Measurements from ENCODE around the gene PTPRN2. TPM values are rescaled to one million over a fixed set of nuclear protein-coding genes. Genes with fewer than 3 reads are reported as not detected.

The PTPRN2 gene
- total and polyA plus RNA-seq, 2 donors (not counting 3 experiments of a cell fraction or from before 2014, with no cell fraction given) = 0.62 to 0.88 TPM

- Histone ChIP-seq H3K36me3 (ENCODE audit: control insufficient read depth in 2 of 2, extremely low read depth in 1 of 2, insufficient read depth in 2 of 2, low read length in 2 of 2) (no peaks in the 10 kb centered on the region), H3K9me3 (replicated peaks; ENCODE audit: control insufficient read depth, insufficient read depth, low read length) (peaks cover 5% of the 10 kb centered on the region), H2AFZ (ENCODE audit: low read depth, low read length) (no peak overlapping the region), H3K9me1 (replicated peaks; ENCODE audit: control insufficient read depth, extremely low read depth, insufficient read depth, low read length) (no peaks in the 10 kb centered on the region), H3K4me2 (ENCODE audit: insufficient read depth, low read length) (no peak overlapping the region), H3K27me3 (ENCODE audit: control insufficient read depth in 2 of 2, insufficient read depth in 2 of 2, low read length in 2 of 2) (no peaks in the 10 kb centered on the region), H3K27ac (ENCODE audit: insufficient read depth, low read depth, low read length) (no peak overlapping the region), H3K4me3 (replicated peaks in 1 of 3; ENCODE audit: insufficient read depth in 1 of 3, low read depth in 1 of 3, low read length in 3 of 3) (no peak overlapping the region), H3K4me1 (ENCODE audit: control insufficient read depth, extremely low read depth, insufficient read depth, low read length) (no peaks in the 10 kb centered on the region), H3K9ac (replicated peaks; ENCODE audit: extremely low read depth, insufficient read depth, low read length) (no peak overlapping the region), H3K79me2 (ENCODE audit: control insufficient read depth, insufficient read depth, low read length) (no peaks in the 10 kb centered on the region), H4K20me1 (replicated peaks; ENCODE audit: control insufficient read depth, extremely low read depth, insufficient read depth, low read length) (no peaks in the 10 kb centered on the region)
- ChIA-PET CTCF (no interaction called here), POLR2A (no interaction called here)
- no peak for FAIRE-seq
- dilution Hi-C loops (cut with MboI; ENCODE audit: extremely low pct_ligation_motif_present, low sequenced_read_pairs) = no loop called here
- intact Hi-C loops (cut with micrococcal nuclease) = no loop called here
- TF ChIP-seq GATA2 (IDR thresholded peaks at IDR 0.05; ENCODE audit: insufficient read depth, insufficient read length, low read depth, low read length) = no peak
- no TSS peak for BruUV-seq (replicated peaks)
- DNase-seq (ENCODE audit: low read depth, low spot score) = no peak
Measured at GRCh38 chr7:157922576-157922975, 665.0 kb downstream of the PTPRN2 start.

DNA sequence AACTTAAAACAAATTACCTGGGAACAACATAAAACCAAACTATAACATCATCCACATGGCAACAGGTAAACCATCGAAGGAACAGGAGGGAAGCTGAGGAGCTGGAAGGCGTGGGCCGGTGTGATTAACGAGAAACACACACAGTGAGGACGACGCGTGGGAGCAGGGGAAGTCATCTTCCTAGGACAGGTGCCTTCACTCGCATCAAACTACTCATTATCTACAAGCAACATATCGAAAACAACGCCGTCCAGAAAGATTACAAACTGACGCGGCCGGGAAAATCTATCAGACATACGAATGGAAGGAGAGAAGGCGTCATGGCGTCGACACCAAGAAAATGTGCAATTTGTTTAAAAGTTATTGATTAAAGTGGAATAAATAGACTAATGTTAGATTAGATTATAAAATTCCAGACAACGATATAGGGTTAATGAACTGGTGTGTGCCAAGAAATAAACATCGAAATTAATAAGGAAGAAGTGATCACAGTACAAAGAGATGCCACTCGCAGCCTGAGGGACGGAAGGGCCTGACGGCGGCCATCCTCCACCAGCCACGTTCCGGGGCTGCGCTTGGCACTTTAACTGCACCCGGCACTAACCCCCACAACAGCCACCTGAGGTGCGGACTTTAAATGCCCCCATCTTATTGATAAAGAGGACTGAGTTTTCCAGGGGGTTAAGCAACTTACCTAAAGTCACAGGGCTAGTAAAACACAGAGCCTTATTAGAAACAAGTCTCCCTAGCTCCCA lies 669.1 kb downstream of the PTPRN2 start:
- H4K20me1 ChIP-seq (replicated peaks; ENCODE audit: control insufficient read depth, extremely low read depth, insufficient read depth, low read length) = no peaks in the 10 kb centered on the region
- intact Hi-C loops (cut with micrococcal nuclease) = no loop called here
- H3K4me1 ChIP-seq (ENCODE audit: control insufficient read depth, extremely low read depth, insufficient read depth, low read length) = no peaks in the 10 kb centered on the region
- H3K4me3 ChIP-seq (replicated peaks in 1 of 3; ENCODE audit: insufficient read depth in 1 of 3, low read depth in 1 of 3, low read length in 3 of 3) = no peak overlapping the region
- no peaks in the 10 kb centered on the region for H3K36me3 ChIP-seq (ENCODE audit: control insufficient read depth in 2 of 2, extremely low read depth in 1 of 2, insufficient read depth in 2 of 2, low read length in 2 of 2)
- no peaks in the 10 kb centered on the region for H3K79me2 ChIP-seq (ENCODE audit: control insufficient read depth, insufficient read depth, low read length)
- TF ChIP-seq GATA2 (IDR thresholded peaks at IDR 0.05; ENCODE audit: insufficient read depth, insufficient read length, low read depth, low read length) = no peak
- no peak for TF ChIP-seq JUN (IDR thresholded peaks at IDR 0.05; ENCODE audit: borderline replicate concordance, insufficient read depth, insufficient read length, low read depth)
- H3K9ac ChIP-seq (replicated peaks; ENCODE audit: extremely low read depth, insufficient read depth, low read length) = no peak overlapping the region
- POLR2A ChIA-PET = no interaction called here
- FAIRE-seq = no peak
- dilution Hi-C loops (cut with MboI; ENCODE audit: extremely low pct_ligation_motif_present, low sequenced_read_pairs) = no loop called here
- no peaks in the 10 kb centered on the region for H3K9me3 ChIP-seq (replicated peaks; ENCODE audit: control insufficient read depth, insufficient read depth, low read length)
- H3K9me1 ChIP-seq (replicated peaks; ENCODE audit: control insufficient read depth, extremely low read depth, insufficient read depth, low read length) = no peaks in the 10 kb centered on the region
- BruUV-seq (replicated peaks) = no TSS peak
- no peak for DNase-seq (ENCODE audit: low read depth, low spot score)
- H3K27ac ChIP-seq (ENCODE audit: insufficient read depth, low read depth, low read length) = no peak overlapping the region
- H2AFZ ChIP-seq (ENCODE audit: low read depth, low read length) = no peak overlapping the region
- no peak overlapping the region for H3K4me2 ChIP-seq (ENCODE audit: insufficient read depth, low read length)
- CTCF ChIA-PET = no interaction called here
- no peaks in the 10 kb centered on the region for H3K27me3 ChIP-seq (ENCODE audit: control insufficient read depth in 2 of 2, insufficient read depth in 2 of 2, low read length in 2 of 2)

All from endothelial cell of umbilical vein (primary cell).